ENCODE data around the gene KRT17.
"Not testable (repeated sequence)": the region's sequence is repeated elsewhere in the genome, so short reads cannot be mapped to it uniquely, and the experiment has no call there.

GRCh38 chr17:41626914-41627295 lies 2.5 kb upstream of the KRT17 start:
- not testable (repeated sequence) for TF ChIP-seq CTCF, POLR2A (IDR thresholded peaks at IDR 0.05)
